Suprapubic skin (tissue), 4 donors: ENCODE results near the gene LGALS14. TPM values are rescaled to one million over a fixed set of nuclear protein-coding genes. Genes with fewer than 3 reads are reported as not detected.

Experiments
- DNase-seq, 2 donors: peaks; one replicate each; pipeline ENCODE4 v3.0.0-alpha.2; 2019; ENCODE audit warnings: low spot score in 2 of 2
- H3K27ac ChIP-seq: fragments of 200-600 bp; sonication (generic); one replicate; pipeline ENCODE4 v1.5.1; 2019
- H3K27me3 ChIP-seq: fragments of 200-600 bp; sonication (generic); one replicate; pipeline ENCODE4 v1.5.1; 2019
- H3K36me3 ChIP-seq: fragments of 200-600 bp; sonication (generic); one replicate; pipeline ENCODE4 v1.5.1; 2019
- H3K4me1 ChIP-seq: fragments of 200-600 bp; sonication (generic); one replicate; pipeline ENCODE4 v1.5.1; 2019
- H3K4me3 ChIP-seq: fragments of 200-600 bp; sonication (generic); one replicate; pipeline ENCODE4 v1.5.1; 2019; ENCODE audit warnings: mild to moderate bottlenecking
- H3K9me3 ChIP-seq: fragments of 200-600 bp; sonication (generic); one replicate; pipeline ENCODE4 v1.5.1; 2019
- EP300 ChIP-seq: sonication (generic); formaldehyde crosslinking; IDR thresholded peaks from one replicate; pipeline ENCODE4 v1.6.1; 2017; ENCODE audit warnings: antibody characterized with exemption
- POLR2A ChIP-seq, 2 donors: fragments of 450-650 bp; IDR thresholded peaks; one replicate each; pipeline ENCODE4 v1.6.1; 2017; ENCODE audit warnings: antibody characterized with exemption in 2 of 2, mild to moderate bottlenecking in 2 of 2, moderate library complexity in 2 of 2
- POLR2AphosphoS5 ChIP-seq, 3 donors: sonication (generic); formaldehyde crosslinking; IDR thresholded peaks; one replicate each; pipeline ENCODE4 v1.6.1; 2017; ENCODE audit warnings: antibody characterized with exemption in 3 of 3
- WGBS: methylation state at CpG from one replicate; pipeline ENCODE4 v1.1.5; 2018; 5-methylcytosine and 5-hydroxymethylcytosine counted together
- total RNA-seq, 4 donors: library from RNA; depleted of rRNA; stranded (reverse); fragments of >200 nt; gene quantifications; one replicate each; pipeline ENCODE4 v1.1.0, GENCODE V29; 2016
- TF ChIP-seq, protein P1 (sequence below), 2 donors: fragments of 200-600 bp in 1 of 2; fragments of 450-650 bp in 1 of 2; sonication (generic) in 1 of 2; IDR thresholded peaks; one replicate each; pipeline ENCODE4 v1.5.1; 2016 to 2019; ENCODE audit warnings: antibody characterized with exemption in 2 of 2, mild to moderate bottlenecking in 1 of 2, moderate library complexity in 1 of 2

LGALS14 gene
- total RNA-seq, 4 donors from 2014 or later = not detected

DNA sequence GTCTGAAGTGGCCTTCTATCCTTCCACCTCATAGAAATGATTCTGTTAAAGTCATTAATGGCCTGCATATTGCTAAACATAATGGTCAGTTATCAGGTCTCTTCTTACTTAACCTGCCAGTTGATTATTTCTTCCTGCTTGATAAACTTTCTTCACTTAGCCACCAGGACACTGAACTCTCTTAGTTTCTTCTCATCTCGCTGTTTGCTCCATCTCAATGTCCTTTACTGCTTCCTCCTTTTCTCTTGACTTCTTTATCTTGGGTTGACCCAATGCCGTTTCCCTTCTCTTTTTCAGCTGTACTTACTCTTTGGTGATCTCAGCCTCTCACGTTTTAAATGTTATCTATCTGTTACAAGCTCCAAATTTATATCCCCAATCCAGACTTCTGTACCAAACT, 50.7 kb downstream of the LGALS14 start:
- H3K36me3 ChIP-seq = no peaks in the 10 kb centered on the region
- no peak for DNase-seq
- TF ChIP-seq POLR2A (IDR thresholded peaks at IDR 0.05) = no peak
- no peak for TF ChIP-seq POLR2AphosphoS5 (IDR thresholded peaks at IDR 0.05)
- TF ChIP-seq, protein P1, sequence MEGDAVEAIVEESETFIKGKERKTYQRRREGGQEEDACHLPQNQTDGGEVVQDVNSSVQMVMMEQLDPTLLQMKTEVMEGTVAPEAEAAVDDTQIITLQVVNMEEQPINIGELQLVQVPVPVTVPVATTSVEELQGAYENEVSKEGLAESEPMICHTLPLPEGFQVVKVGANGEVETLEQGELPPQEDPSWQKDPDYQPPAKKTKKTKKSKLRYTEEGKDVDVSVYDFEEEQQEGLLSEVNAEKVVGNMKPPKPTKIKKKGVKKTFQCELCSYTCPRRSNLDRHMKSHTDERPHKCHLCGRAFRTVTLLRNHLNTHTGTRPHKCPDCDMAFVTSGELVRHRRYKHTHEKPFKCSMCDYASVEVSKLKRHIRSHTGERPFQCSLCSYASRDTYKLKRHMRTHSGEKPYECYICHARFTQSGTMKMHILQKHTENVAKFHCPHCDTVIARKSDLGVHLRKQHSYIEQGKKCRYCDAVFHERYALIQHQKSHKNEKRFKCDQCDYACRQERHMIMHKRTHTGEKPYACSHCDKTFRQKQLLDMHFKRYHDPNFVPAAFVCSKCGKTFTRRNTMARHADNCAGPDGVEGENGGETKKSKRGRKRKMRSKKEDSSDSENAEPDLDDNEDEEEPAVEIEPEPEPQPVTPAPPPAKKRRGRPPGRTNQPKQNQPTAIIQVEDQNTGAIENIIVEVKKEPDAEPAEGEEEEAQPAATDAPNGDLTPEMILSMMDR (IDR thresholded peaks at IDR 0.05) = no peak
- no peak for TF ChIP-seq EP300
- no peak overlapping the region for H3K27ac ChIP-seq
- H3K4me1 ChIP-seq = no peaks in the 10 kb centered on the region
- H3K27me3 ChIP-seq = peaks cover 39% of the 10 kb centered on the region
- no peaks in the 10 kb centered on the region for H3K9me3 ChIP-seq
- no peak overlapping the region for H3K4me3 ChIP-seq
- 61% methylated on average over 3 of the region's 3 CpGs for WGBS

Other genes starting within 250 kb of the LGALS14 start
- gene TIMM50, start 223.6 kb upstream of the LGALS14 start, total RNA-seq = 10 to 100 TPM; 44.9 to 57.9 (median 50.6) TPM
- not detected for gene DLL3, start 205.5 kb upstream of the LGALS14 start, total RNA-seq
- gene SELENOV, start 189.3 kb upstream of the LGALS14 start, total RNA-seq = not detected
- gene EID2B, start 171.6 kb upstream of the LGALS14 start, total RNA-seq = 1 to 10 TPM in 2 of 4 donors, under 1 TPM in 2; 0.80 to 2.4 (median 1.2) TPM
- 10 to 100 TPM in 2 of 4 donors, 1 to 10 TPM in 2; 7.5 to 14.5 (median 12.1) TPM for gene EID2, start 164.3 kb upstream of the LGALS14 start, total RNA-seq
- gene LGALS13, start 102.0 kb upstream of the LGALS14 start, total RNA-seq = not detected
- gene LGALS16, start 48.6 kb upstream of the LGALS14 start, total RNA-seq = not detected
- gene CLC, start 33.5 kb downstream of the LGALS14 start, total RNA-seq = not detected
- gene LEUTX, start 74.4 kb downstream of the LGALS14 start, total RNA-seq = not detected
- 10 to 100 TPM; 17.9 to 31.7 (median 24.2) TPM for gene DYRK1B, start 129.7 kb downstream of the LGALS14 start, total RNA-seq
- gene FBL, start 141.9 kb downstream of the LGALS14 start, total RNA-seq = 100 to 1,000 TPM; 193 to 333 (median 273) TPM
- gene FCGBP, start 230.2 kb downstream of the LGALS14 start, total RNA-seq = 100 to 1,000 TPM; 114 to 314 (median 246) TPM